NB4 (cell line): ENCODE results near the gene PLAAT2.

Experiments used
- MYC ChIP-seq: IDR thresholded peaks from 2 replicates; pipeline ENCODE4 v1.6.1; 2011; ENCODE audit warnings: low read depth, low read length
- TF ChIP-seq, protein P1 (sequence below): IDR thresholded peaks from one replicate; pipeline ENCODE4 v1.5.1; 2012; ENCODE audit warnings: low read depth, low read length

DNA sequence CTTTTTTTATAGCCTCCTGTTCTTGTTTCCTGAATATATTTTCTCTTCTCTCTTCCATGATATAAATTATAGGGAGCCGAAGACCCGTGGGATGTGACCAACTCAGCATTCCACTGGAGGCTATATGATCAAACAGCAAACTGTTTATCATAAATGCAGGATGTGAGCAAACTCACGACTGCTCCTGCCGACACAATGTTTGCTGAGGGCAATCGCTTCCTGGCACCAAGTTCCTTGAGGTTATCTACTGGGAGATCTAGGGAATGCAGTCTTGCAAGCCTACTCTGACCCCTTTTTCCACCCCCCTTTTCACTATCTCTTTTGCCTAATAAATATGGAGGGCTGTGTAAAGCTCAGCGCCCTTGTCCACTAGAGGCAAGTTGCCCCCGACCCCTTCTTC, 40.0 kb downstream of the PLAAT2 start:
- TF ChIP-seq, protein P1, sequence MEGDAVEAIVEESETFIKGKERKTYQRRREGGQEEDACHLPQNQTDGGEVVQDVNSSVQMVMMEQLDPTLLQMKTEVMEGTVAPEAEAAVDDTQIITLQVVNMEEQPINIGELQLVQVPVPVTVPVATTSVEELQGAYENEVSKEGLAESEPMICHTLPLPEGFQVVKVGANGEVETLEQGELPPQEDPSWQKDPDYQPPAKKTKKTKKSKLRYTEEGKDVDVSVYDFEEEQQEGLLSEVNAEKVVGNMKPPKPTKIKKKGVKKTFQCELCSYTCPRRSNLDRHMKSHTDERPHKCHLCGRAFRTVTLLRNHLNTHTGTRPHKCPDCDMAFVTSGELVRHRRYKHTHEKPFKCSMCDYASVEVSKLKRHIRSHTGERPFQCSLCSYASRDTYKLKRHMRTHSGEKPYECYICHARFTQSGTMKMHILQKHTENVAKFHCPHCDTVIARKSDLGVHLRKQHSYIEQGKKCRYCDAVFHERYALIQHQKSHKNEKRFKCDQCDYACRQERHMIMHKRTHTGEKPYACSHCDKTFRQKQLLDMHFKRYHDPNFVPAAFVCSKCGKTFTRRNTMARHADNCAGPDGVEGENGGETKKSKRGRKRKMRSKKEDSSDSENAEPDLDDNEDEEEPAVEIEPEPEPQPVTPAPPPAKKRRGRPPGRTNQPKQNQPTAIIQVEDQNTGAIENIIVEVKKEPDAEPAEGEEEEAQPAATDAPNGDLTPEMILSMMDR: no peak
- no peak for TF ChIP-seq MYC
